Keratinocyte (primary cell): Measurements from ENCODE around the gene MPV17L. TPM values are rescaled to one million over a fixed set of nuclear protein-coding genes. Genes with fewer than 3 reads are reported as not detected.

ENCODE experiments used
- DNase-seq: peaks from one replicate; pipeline ENCODE4 v3.0.0-alpha.2; 2011; ENCODE audit warnings: low read depth, missing footprints, low spot score
- FAIRE-seq: peaks from 2 replicates; lab custom pipeline; 2011; peaks lifted over from hg19 to GRCh38; lab: Jason Lieb, UNC
- H2AFZ ChIP-seq: 2 replicates; pipeline ENCODE4 v1.6.0; 2012; ENCODE audit warnings: low read length, control low read depth, inconsistent platforms; ENCODE audit not compliant: control insufficient read depth
- H3K27ac ChIP-seq: 2 replicates; pipeline ENCODE4 v1.5.1; 2011; ENCODE audit warnings: low read length; ENCODE audit not compliant: control insufficient read depth, insufficient read depth
- H3K27me3 ChIP-seq: 3 replicates; pipeline ENCODE4 v1.6.0; 2011; ENCODE audit warnings: low read length; ENCODE audit not compliant: control insufficient read depth, insufficient read depth; ENCODE audit errors: extremely low read depth
- H3K36me3 ChIP-seq, 2 experiments: 2 replicates in 1 of 2; 3 replicates in 1 of 2; pipeline ENCODE4 v1.5.1; 2011; ENCODE audit warnings: low read length in 2 of 2, mild to moderate bottlenecking in 1 of 2; ENCODE audit not compliant: control insufficient read depth in 2 of 2, insufficient read depth in 2 of 2; ENCODE audit errors: extremely low read depth in 1 of 2
- H3K4me1 ChIP-seq: 3 replicates; pipeline ENCODE4 v1.5.1; 2011; ENCODE audit warnings: low read length; ENCODE audit not compliant: control insufficient read depth, insufficient read depth; ENCODE audit errors: extremely low read depth
- H3K4me2 ChIP-seq: 3 replicates; pipeline ENCODE4 v1.6.0; 2011; ENCODE audit warnings: low read depth, low read length; ENCODE audit not compliant: control insufficient read depth, insufficient read depth; ENCODE audit errors: extremely low read depth
- H3K4me3 ChIP-seq, 3 experiments: fragments of 200-600 bp in 1 of 3; sonication (generic) in 1 of 3; 2 replicates in 2 of 3; 3 replicates in 1 of 3; pipeline ENCODE4 v1.5.1; 2011 to 2016; ENCODE audit warnings: low read length in 3 of 3, mild to moderate bottlenecking in 3 of 3, control low read depth in 2 of 3, inconsistent platforms in 1 of 3, low read depth in 1 of 3, mixed read lengths in 1 of 3, mixed run types in 1 of 3, moderate library complexity in 1 of 3; ENCODE audit not compliant: control insufficient read depth in 2 of 3, insufficient read depth in 2 of 3; ENCODE audit errors: extremely low read depth in 1 of 3
- H3K79me2 ChIP-seq: 2 replicates; pipeline ENCODE4 v1.6.0; 2012; ENCODE audit warnings: low read length; ENCODE audit not compliant: control insufficient read depth, insufficient read depth
- H3K9ac ChIP-seq: 3 replicates; pipeline ENCODE4 v1.6.0; 2011; ENCODE audit warnings: low read length; ENCODE audit not compliant: control insufficient read depth, insufficient read depth; ENCODE audit errors: extremely low read depth
- H3K9me1 ChIP-seq: 3 replicates; pipeline ENCODE4 v1.6.0; 2011; ENCODE audit warnings: low read length; ENCODE audit not compliant: control insufficient read depth, insufficient read depth; ENCODE audit errors: extremely low read depth
- H3K9me3 ChIP-seq: 2 replicates; pipeline ENCODE4 v1.5.1; 2012; ENCODE audit warnings: low read depth, low read length; ENCODE audit not compliant: control insufficient read depth
- H4K20me1 ChIP-seq: 3 replicates; pipeline ENCODE4 v1.6.0; 2011; ENCODE audit warnings: low read length; ENCODE audit not compliant: control insufficient read depth, insufficient read depth; ENCODE audit errors: extremely low read depth
- EZH2 ChIP-seq: IDR thresholded peaks from one replicate; pipeline ENCODE4 v1.6.1; 2012; ENCODE audit warnings: inconsistent platforms, mild to moderate bottlenecking, low read length, moderate library complexity
- dilution Hi-C: fragments of 300-500 bp; cut with MboI; formaldehyde crosslinking; loops from one replicate; pipeline ENCODE4 v1.7.0; 2020; ENCODE audit warnings: low sequenced_read_pairs; ENCODE audit not compliant: extremely low pct_ligation_motif_present
- polyA plus RNA-seq, 5 experiments: library from polyadenylated mRNA; depleted of rRNA in 3 of 5; stranded (reverse) in 3 of 5; stranded (forward) in 1 of 5; unstranded in 1 of 5; fragments of >200 nt; gene quantifications; 1 replicate in 1 of 5; 2 replicates in 3 of 5; 3 replicates in 1 of 5; pipeline versions ENCODE4 v1.2.1 to v1.2.3, GENCODE V29; 2011 to 2012; ENCODE audit warnings: missing spikeins in 2 of 5, low read depth in 1 of 5, low replicate concordance in 1 of 5
- TF ChIP-seq, protein P1 (sequence below), 3 experiments: IDR thresholded peaks in 1 of 3; conservative IDR thresholded peaks in 1 of 3; optimal IDR thresholded peaks in 1 of 3; 2 replicates in 2 of 3; 3 replicates in 1 of 3; pipeline versions ENCODE3 to v1.5.1; 2011; ENCODE audit warnings: low read length in 3 of 3, mild to moderate bottlenecking in 3 of 3, moderate library complexity in 2 of 3, control low read depth in 1 of 3, inconsistent platforms in 1 of 3; ENCODE audit not compliant: insufficient read depth in 2 of 3; ENCODE audit errors: extremely low read depth in 1 of 3

Gene MPV17L
- polyA plus RNA-seq, 1 donor (not counting 4 experiments of a cell fraction or from before 2014, with no cell fraction given): 0.39 TPM

DNA sequence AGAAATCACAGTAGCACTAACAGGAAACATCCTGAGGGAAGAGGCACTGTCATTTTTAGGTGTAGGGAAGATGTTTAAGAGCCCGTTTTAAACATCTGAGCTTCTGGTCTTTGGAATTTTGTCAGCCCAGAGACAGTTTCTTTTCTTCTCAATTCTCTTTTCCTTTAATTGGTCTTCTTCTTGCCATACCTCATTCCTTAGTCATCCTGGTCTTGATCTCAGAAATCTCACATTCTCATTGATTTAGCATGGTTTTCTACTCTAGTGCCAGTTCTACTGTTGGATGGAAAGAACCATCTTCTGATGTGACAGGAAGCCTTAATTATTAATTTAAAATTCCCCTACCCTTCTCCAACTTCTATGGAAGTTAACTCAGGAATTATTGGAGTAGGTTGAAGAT is 64.2 kb downstream of the MPV17L start:
- H3K9me3 ChIP-seq: no peaks in the 10 kb centered on the region
- no peaks in the 10 kb centered on the region for H3K27me3 ChIP-seq
- H3K27ac ChIP-seq: no peak overlapping the region
- FAIRE-seq (no peak), DNase-seq (no peak)
- H3K4me3 ChIP-seq: no peak overlapping the region
- dilution Hi-C loops: no loop called here
- no peak overlapping the region for H2AFZ ChIP-seq
- no peak overlapping the region for H3K9ac ChIP-seq
- TF ChIP-seq, protein P1, sequence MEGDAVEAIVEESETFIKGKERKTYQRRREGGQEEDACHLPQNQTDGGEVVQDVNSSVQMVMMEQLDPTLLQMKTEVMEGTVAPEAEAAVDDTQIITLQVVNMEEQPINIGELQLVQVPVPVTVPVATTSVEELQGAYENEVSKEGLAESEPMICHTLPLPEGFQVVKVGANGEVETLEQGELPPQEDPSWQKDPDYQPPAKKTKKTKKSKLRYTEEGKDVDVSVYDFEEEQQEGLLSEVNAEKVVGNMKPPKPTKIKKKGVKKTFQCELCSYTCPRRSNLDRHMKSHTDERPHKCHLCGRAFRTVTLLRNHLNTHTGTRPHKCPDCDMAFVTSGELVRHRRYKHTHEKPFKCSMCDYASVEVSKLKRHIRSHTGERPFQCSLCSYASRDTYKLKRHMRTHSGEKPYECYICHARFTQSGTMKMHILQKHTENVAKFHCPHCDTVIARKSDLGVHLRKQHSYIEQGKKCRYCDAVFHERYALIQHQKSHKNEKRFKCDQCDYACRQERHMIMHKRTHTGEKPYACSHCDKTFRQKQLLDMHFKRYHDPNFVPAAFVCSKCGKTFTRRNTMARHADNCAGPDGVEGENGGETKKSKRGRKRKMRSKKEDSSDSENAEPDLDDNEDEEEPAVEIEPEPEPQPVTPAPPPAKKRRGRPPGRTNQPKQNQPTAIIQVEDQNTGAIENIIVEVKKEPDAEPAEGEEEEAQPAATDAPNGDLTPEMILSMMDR (optimal IDR thresholded peaks at IDR 0.05 in 1 of 3, IDR thresholded peaks at IDR 0.05 in 1 of 3, conservative IDR thresholded peaks at IDR 0.05 in 1 of 3; ENCODE audit: extremely low read depth in 1 of 3, insufficient read depth in 2 of 3, low read length in 3 of 3): no peak
- no peak for TF ChIP-seq EZH2
- H4K20me1 ChIP-seq: no peaks in the 10 kb centered on the region
- H3K79me2 ChIP-seq: no peaks in the 10 kb centered on the region
- no peaks in the 10 kb centered on the region for H3K4me1 ChIP-seq
- H3K9me1 ChIP-seq: no peaks in the 10 kb centered on the region
- H3K36me3 ChIP-seq: no peaks in the 10 kb centered on the region
- H3K4me2 ChIP-seq: no peak overlapping the region

DNA sequence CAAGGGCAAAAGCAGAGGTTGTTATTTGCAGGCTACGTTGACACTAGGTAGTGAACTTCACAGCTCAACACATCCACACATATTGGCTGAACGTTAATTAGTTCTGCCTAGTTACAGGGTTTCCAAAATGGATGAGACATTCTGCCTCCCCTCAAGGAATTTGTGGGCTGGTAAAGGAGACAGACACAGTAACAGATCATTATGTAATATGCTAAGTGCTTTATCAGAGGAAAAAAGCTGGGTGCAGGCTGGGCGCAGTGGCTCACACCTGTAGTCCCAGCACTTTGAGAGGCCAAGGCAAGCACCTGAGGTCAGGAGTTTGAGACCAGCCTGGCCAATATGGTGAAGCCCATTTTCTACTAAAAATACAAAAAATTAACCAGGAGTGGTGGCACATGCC is 65.0 kb downstream of the MPV17L start:
- Histone ChIP-seq H3K4me1 (peaks cover 2% of the 10 kb centered on the region), H3K9me1 (no peaks in the 10 kb centered on the region), H3K4me2 (no peak overlapping the region), H3K36me3 (no peaks in the 10 kb centered on the region), H3K27ac (no peak overlapping the region), H3K4me3 (no peak overlapping the region), H3K27me3 (no peaks in the 10 kb centered on the region), H2AFZ (no peak overlapping the region), H3K9ac (no peak overlapping the region), H3K9me3 (no peaks in the 10 kb centered on the region), H3K79me2 (no peaks in the 10 kb centered on the region), H4K20me1 (no peaks in the 10 kb centered on the region)
- dilution Hi-C loops: no loop called here
- FAIRE-seq: no peak
- TF ChIP-seq EZH2: no peak
- TF ChIP-seq, protein P1 (optimal IDR thresholded peaks at IDR 0.05 in 1 of 3, IDR thresholded peaks at IDR 0.05 in 1 of 3, conservative IDR thresholded peaks at IDR 0.05 in 1 of 3; ENCODE audit: extremely low read depth in 1 of 3, insufficient read depth in 2 of 3, low read length in 3 of 3): no peak
- no peak for DNase-seq
